K562 (cell line): Measurements from ENCODE around the gene MZB1. TPM values are rescaled to one million over a fixed set of nuclear protein-coding genes. Genes with fewer than 3 reads are reported as not detected.

ENCODE experiments used
- HDAC1 ChIP-seq, 2 experiments: fragments of 450-650 bp; IDR thresholded peaks; 2 replicates each; pipeline ENCODE4 v1.6.1; 2016 to 2017; ENCODE audit warnings: inconsistent platforms in 1 of 2, mild to moderate bottlenecking in 1 of 2, moderate library complexity in 1 of 2
- SMC3 ChIP-seq: conservative IDR thresholded peaks from 2 replicates; pipeline ENCODE4 v1.6.1; 2011; ENCODE audit warnings: low read depth, low read length, improper control_type of control experiment; ENCODE audit not compliant: insufficient read depth
- SREBF1 ChIP-seq: fragments of 150-350 bp; IDR thresholded peaks from 2 replicates; pipeline ENCODE4 v1.6.1; 2014; ENCODE audit warnings: antibody characterized with exemption, low read depth, low read length, borderline replicate concordance
- TCF3 ChIP-seq: sonication (generic); formaldehyde crosslinking; IDR thresholded peaks from 2 replicates; pipeline ENCODE4 v1.4.0; 2020; ENCODE audit warnings: mild to moderate bottlenecking, missing genetic modification reagents
- TCF7L2 ChIP-seq: fragments of 150-350 bp; IDR thresholded peaks from 2 replicates; pipeline ENCODE4 v1.6.1; 2016; ENCODE audit warnings: low read depth, mild to moderate bottlenecking, low read length, moderate library complexity
- TFAM ChIP-seq: fragments of 250-450 bp; sonication (Bioruptor Pico); conservative IDR thresholded peaks from 2 replicates; pipeline ENCODE4 v1.5.0; 2021; ENCODE audit warnings: mild to moderate bottlenecking, moderate library complexity
- ZNF224 ChIP-seq: sonication (generic); formaldehyde crosslinking; IDR thresholded peaks from 2 replicates; pipeline ENCODE4 v1.8.0; 2022; ENCODE audit warnings: mild to moderate bottlenecking, missing genetic modification reagents
- ZNF232 ChIP-seq: sonication (generic); formaldehyde crosslinking; IDR thresholded peaks from 2 replicates; pipeline ENCODE4 v1.8.0; 2022; ENCODE audit warnings: mild to moderate bottlenecking, missing genetic modification reagents
- polyA plus RNA-seq, 8 experiments: library from polyadenylated mRNA; depleted of rRNA in 4 of 8; stranded (reverse) in 5 of 8; unstranded in 3 of 8; fragments of >200 nt; fragmentation: Nextera tagmentation in 2 of 8; fragmentation: Illumina TruSeq in 1 of 8; extraction: Ambion mirVana in 2 of 8; extraction: Trizol in 1 of 8; gene quantifications; 2 replicates each; pipeline versions ENCODE4 v1.2.1 to v1.2.3, GENCODE V29; 2011 to 2014; ENCODE audit warnings: inconsistent platforms in 1 of 8, missing spikeins in 1 of 8
- total RNA-seq, 7 experiments: library from RNA; depleted of rRNA in 6 of 7; stranded (reverse); fragments of >200 nt in 6 of 7; fragmentation: Illumina TruSeq in 2 of 7; extraction: Trizol in 2 of 7; gene quantifications; 2 replicates each; pipeline versions ENCODE4 v1.2.1 to v1.2.3, GENCODE V29; 2011 to 2021; ENCODE audit warnings: low replicate concordance in 1 of 7
- TF ChIP-seq, protein P1 (sequence below): fragments of 450-650 bp; IDR thresholded peaks from 2 replicates; pipeline ENCODE4 v1.6.1; 2018; ENCODE audit warnings: mild to moderate bottlenecking, low read depth; ENCODE audit not compliant: partially characterized antibody
- TF ChIP-seq, protein P2 (sequence below), 2 experiments: fragments of 450-650 bp in 1 of 2; sonication (generic) in 1 of 2; formaldehyde crosslinking in 1 of 2; IDR thresholded peaks in 1 of 2; conservative IDR thresholded peaks in 1 of 2; 2 replicates each; pipeline versions ENCODE4 v1.6.1 to v1.8.1; 2016 to 2023; ENCODE audit warnings: mild to moderate bottlenecking in 2 of 2, moderate library complexity in 2 of 2, inconsistent platforms in 1 of 2, missing genetic modification reagents in 1 of 2
- TF ChIP-seq, protein P3 (sequence below): conservative IDR thresholded peaks from 2 replicates; pipeline ENCODE4 v1.6.1; 2011; ENCODE audit warnings: low read depth, mild to moderate bottlenecking, low read length; ENCODE audit not compliant: control insufficient read depth
- TF ChIP-seq, protein P4 (sequence below): IDR thresholded peaks from 2 replicates; pipeline ENCODE4 v1.6.1; 2012; ENCODE audit warnings: low read depth, low read length, improper control_type of control experiment, borderline replicate concordance
- TF ChIP-seq, protein P5 (sequence below): fragments of 450-650 bp; formaldehyde crosslinking; conservative IDR thresholded peaks from 2 replicates; pipeline ENCODE4 v1.4.0; 2022; ENCODE audit warnings: mild to moderate bottlenecking, missing genetic modification characterization
- TF ChIP-seq, protein P6 (sequence below): fragments of 250-450 bp; sonication (Bioruptor Pico); IDR thresholded peaks from 2 replicates; pipeline ENCODE4 v1.5.0; 2020; ENCODE audit warnings: mild to moderate bottlenecking, borderline replicate concordance

MZB1 gene
- total and polyA plus RNA-seq, 9 of the 15 experiments (the other 6 are each of a cell fraction or from before 2014, with no cell fraction given): 0.13 to 0.31 TPM; not detected in 7

- no peak for TF ChIP-seq TCF7L2
- TF ChIP-seq SMC3: 0 out of 2 replicates have a peak, but pooled peaks have one; percentile 31
- no peak for TF ChIP-seq TFAM (CRISPR knock-in tag)
- no peak; the same call in 1 of the 2 replicates for TF ChIP-seq TCF3 (CRISPR knock-in tag)
- no peak for TF ChIP-seq SREBF1
- TF ChIP-seq ZNF224 (CRISPR knock-in tag): no peak
- peak in 1 of 2 experiments; percentile 83; a peak in 2 of 4 replicates for TF ChIP-seq HDAC1 (IDR thresholded peaks at IDR 0.05)
- TF ChIP-seq, protein P1, sequence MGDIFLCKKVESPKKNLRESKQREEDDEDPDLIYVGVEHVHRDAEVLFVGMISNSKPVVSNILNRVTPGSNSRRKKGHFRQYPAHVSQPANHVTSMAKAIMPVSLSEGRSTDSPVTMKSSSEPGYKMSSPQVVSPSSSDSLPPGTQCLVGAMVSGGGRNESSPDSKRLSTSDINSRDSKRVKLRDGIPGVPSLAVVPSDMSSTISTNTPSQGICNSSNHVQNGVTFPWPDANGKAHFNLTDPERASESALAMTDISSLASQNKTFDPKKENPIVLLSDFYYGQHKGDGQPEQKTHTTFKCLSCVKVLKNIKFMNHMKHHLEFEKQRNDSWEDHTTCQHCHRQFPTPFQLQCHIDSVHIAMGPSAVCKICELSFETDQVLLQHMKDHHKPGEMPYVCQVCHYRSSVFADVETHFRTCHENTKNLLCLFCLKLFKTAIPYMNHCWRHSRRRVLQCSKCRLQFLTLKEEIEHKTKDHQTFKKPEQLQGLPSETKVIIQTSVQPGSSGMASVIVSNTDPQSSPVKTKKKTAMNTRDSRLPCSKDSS: no peak
- TF ChIP-seq, protein P2, sequence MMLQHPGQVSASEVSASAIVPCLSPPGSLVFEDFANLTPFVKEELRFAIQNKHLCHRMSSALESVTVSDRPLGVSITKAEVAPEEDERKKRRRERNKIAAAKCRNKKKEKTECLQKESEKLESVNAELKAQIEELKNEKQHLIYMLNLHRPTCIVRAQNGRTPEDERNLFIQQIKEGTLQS (IDR thresholded peaks at IDR 0.05): peak; percentile 44; the same call in 1 of the 2 replicates
- TF ChIP-seq, protein P2 (CRISPR knock-in tag; conservative IDR thresholded peaks at IDR 0.05): no peak
- TF ChIP-seq, protein P3, sequence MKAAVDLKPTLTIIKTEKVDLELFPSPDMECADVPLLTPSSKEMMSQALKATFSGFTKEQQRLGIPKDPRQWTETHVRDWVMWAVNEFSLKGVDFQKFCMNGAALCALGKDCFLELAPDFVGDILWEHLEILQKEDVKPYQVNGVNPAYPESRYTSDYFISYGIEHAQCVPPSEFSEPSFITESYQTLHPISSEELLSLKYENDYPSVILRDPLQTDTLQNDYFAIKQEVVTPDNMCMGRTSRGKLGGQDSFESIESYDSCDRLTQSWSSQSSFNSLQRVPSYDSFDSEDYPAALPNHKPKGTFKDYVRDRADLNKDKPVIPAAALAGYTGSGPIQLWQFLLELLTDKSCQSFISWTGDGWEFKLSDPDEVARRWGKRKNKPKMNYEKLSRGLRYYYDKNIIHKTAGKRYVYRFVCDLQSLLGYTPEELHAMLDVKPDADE: peak; percentile 71
- no peak for TF ChIP-seq ZNF232 (CRISPR knock-in tag)
- TF ChIP-seq, protein P4, sequence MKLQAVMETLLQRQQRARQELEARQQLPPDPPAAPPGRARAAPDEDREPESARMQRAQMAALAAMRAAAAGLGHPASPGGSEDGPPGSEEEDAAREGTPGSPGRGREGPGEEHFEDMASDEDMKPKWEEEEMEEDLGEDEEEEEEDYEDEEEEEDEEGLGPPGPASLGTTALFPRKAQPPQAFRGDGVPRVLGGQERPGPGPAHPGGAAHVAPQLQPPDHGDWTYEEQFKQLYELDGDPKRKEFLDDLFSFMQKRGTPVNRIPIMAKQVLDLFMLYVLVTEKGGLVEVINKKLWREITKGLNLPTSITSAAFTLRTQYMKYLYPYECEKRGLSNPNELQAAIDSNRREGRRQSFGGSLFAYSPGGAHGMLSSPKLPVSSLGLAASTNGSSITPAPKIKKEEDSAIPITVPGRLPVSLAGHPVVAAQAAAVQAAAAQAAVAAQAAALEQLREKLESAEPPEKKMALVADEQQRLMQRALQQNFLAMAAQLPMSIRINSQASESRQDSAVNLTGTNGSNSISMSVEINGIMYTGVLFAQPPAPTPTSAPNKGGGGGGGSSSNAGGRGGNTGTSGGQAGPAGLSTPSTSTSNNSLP: no peak
- TF ChIP-seq, protein P5, sequence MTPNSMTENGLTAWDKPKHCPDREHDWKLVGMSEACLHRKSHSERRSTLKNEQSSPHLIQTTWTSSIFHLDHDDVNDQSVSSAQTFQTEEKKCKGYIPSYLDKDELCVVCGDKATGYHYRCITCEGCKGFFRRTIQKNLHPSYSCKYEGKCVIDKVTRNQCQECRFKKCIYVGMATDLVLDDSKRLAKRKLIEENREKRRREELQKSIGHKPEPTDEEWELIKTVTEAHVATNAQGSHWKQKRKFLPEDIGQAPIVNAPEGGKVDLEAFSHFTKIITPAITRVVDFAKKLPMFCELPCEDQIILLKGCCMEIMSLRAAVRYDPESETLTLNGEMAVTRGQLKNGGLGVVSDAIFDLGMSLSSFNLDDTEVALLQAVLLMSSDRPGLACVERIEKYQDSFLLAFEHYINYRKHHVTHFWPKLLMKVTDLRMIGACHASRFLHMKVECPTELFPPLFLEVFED (CRISPR knock-in tag): no peak
- TF ChIP-seq, protein P6, sequence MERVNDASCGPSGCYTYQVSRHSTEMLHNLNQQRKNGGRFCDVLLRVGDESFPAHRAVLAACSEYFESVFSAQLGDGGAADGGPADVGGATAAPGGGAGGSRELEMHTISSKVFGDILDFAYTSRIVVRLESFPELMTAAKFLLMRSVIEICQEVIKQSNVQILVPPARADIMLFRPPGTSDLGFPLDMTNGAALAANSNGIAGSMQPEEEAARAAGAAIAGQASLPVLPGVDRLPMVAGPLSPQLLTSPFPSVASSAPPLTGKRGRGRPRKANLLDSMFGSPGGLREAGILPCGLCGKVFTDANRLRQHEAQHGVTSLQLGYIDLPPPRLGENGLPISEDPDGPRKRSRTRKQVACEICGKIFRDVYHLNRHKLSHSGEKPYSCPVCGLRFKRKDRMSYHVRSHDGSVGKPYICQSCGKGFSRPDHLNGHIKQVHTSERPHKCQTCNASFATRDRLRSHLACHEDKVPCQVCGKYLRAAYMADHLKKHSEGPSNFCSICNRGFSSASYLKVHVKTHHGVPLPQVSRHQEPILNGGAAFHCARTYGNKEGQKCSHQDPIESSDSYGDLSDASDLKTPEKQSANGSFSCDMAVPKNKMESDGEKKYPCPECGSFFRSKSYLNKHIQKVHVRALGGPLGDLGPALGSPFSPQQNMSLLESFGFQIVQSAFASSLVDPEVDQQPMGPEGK (CRISPR knock-in tag): no peak
Observed at GRCh38 chr5:139341689-139342422, 47.9 kb downstream of the MZB1 start, which contains the start of gene PAIP2 (continued).
